ENCODE results near the gene CDKL5. TPM values are rescaled to one million over a fixed set of nuclear protein-coding genes. Genes with fewer than 3 reads are reported as not detected.

Gene CDKL5
- total and polyA plus RNA-seq, 8 donors: under 0.01 to 21.4 (median 3.5) TPM

DNA sequence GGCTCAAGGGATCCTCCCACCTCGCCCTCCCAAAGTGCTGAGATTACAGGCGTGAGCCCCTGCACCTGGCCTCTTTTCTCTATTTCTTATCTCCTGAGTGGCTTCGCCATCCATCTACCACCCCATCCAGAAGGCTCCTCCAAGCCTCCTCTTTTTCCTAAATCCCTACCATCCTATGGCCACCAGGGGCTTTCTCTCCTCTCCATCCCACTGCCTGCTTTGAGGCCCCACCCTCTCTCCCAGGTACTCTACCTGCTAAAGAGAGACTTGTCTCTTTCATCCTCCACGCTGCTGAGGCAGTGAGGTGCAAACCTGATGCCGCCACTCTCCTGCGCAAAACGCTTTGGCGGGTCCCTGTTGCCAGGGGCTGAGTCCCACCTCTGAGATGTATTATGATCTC, 239.5 kb downstream of the CDKL5 start:
- Histone ChIP-seq H3K27ac (no peak overlapping the region), H3K27me3 (no peaks in the 10 kb centered on the region), H3K4me3 (no peak overlapping the region), H3K9me3 (no peaks in the 10 kb centered on the region), H3K4me1 (no peaks in the 10 kb centered on the region), H3K36me3 (no peaks in the 10 kb centered on the region)
- no peak for DNase-seq
- intact Hi-C loops (cut with DNase I; ENCODE audit: low total_unique reads): no loop called here
- WGBS, 5 donors: 73 to 92% (median 88%) methylated on average over 8 of the region's 8 CpGs
- TF ChIP-seq, protein P1, sequence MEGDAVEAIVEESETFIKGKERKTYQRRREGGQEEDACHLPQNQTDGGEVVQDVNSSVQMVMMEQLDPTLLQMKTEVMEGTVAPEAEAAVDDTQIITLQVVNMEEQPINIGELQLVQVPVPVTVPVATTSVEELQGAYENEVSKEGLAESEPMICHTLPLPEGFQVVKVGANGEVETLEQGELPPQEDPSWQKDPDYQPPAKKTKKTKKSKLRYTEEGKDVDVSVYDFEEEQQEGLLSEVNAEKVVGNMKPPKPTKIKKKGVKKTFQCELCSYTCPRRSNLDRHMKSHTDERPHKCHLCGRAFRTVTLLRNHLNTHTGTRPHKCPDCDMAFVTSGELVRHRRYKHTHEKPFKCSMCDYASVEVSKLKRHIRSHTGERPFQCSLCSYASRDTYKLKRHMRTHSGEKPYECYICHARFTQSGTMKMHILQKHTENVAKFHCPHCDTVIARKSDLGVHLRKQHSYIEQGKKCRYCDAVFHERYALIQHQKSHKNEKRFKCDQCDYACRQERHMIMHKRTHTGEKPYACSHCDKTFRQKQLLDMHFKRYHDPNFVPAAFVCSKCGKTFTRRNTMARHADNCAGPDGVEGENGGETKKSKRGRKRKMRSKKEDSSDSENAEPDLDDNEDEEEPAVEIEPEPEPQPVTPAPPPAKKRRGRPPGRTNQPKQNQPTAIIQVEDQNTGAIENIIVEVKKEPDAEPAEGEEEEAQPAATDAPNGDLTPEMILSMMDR (IDR thresholded peaks at IDR 0.05): no peak
- TF ChIP-seq POLR2A (IDR thresholded peaks at IDR 0.05) (no peak), EP300 (IDR thresholded peaks at IDR 0.05) (no peak), POLR2AphosphoS5 (IDR thresholded peaks at IDR 0.05) (no peak)

DNA sequence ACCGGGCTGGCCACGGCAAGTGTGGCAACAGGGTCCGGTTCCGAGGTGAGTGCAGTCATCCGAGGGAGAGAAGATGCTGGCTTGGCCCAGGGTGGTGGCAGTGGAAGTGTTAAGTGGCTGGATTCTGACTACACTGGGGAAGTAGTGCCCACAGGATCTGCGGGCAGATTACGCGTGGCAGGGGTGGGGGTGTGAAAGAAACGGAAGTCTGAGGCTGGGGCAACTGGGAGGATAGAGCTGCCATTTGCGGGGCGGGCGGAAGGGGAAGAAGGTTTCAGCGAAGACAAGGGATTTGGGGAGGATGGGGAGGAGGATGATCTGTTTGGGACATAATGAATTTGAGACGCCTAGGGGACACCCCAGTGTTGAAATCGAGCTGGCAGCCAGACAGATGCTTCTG, 241.2 kb downstream of the CDKL5 start:
- no peak overlapping the region for H3K27ac ChIP-seq
- H3K9me3 ChIP-seq: no peaks in the 10 kb centered on the region
- no peak for TF ChIP-seq EP300 (IDR thresholded peaks at IDR 0.05)
- no peak for TF ChIP-seq POLR2AphosphoS5 (IDR thresholded peaks at IDR 0.05)
- TF ChIP-seq, protein P1 (IDR thresholded peaks at IDR 0.05): no peak
- no peak for TF ChIP-seq POLR2A (IDR thresholded peaks at IDR 0.05)
- DNase-seq: no peak
- no peaks in the 10 kb centered on the region for H3K36me3 ChIP-seq
- no peak overlapping the region for H3K4me3 ChIP-seq
- no peaks in the 10 kb centered on the region for H3K27me3 ChIP-seq
- WGBS, 5 donors: 87 to 94% (median 88%) methylated on average over 13 to 15 of the region's 15 CpGs
- intact Hi-C loops (cut with DNase I; ENCODE audit: low total_unique reads): no loop called here
- no peaks in the 10 kb centered on the region for H3K4me1 ChIP-seq

DNA sequence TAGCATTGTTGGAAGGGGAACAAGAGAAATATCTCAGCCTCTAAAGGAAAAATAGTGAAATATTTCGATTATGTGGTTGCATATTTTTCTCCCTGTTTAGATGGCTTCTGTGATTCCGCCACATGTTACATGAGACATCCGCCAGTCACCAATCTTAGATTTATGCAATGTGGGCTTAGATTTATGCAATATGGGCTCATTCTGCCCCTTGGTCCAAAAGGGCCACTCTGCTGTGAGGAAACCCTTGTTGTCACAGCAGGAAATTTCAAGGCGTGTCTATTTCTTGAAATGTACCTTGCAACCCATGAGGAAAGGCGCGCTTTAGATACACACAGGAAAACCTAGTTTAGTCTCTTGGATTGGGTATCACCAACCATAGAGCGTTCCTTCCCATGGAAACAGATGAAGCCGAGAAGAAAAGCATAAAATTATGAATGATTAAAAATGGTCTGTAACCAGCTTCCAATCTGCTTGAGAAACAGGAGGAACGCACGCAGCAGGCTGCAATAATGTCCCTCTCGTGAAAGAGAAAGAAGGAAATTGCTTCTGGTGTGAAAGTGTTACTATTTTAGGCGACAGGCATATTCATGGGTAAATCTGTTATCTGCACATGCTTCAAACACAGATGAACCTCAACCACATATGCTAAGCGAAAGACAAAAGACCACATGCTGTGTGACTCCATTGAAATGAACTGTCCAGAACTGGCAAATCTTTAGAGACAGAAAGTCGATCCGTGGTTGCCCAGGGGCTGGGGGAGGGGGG, 242.8 kb downstream of the CDKL5 start:
- whole genome bisulfite sequencing, 5 donors: 71 to 82% (median 77%) methylated on average over 15 of the region's 15 CpGs
- intact Hi-C loops (cut with DNase I; ENCODE audit: low total_unique reads): no loop called here
- TF ChIP-seq EP300 (IDR thresholded peaks at IDR 0.05) (no peak), POLR2A (IDR thresholded peaks at IDR 0.05) (no peak), POLR2AphosphoS5 (IDR thresholded peaks at IDR 0.05) (no peak)
- TF ChIP-seq, protein P1 (IDR thresholded peaks at IDR 0.05): no peak
- Histone ChIP-seq H3K9me3 (no peaks in the 10 kb centered on the region), H3K27ac (no peak overlapping the region), H3K4me1 (no peaks in the 10 kb centered on the region), H3K27me3 (no peaks in the 10 kb centered on the region), H3K36me3 (no peaks in the 10 kb centered on the region), H3K4me3 (no peak overlapping the region)
- DNase-seq: no peak

DNA sequence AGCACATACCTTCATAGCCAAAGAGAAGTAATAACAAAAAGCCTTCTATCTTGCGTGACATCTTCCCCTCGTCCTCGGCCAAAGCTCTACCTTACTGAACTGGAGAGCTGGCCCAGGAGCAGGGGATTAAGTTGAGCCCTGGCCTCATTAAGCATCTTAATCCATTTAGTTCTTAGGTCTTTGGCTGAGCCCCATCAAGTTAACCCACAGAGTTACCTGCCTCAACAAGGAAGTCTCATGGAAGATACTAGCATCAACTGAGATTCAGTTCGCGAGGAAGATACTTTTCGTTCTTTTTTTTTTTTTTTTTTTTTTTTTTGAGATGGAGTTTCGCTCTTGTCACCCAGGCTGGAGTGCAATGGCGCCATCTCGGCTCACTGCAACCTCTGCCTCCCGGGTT, 246.6 kb downstream of the CDKL5 start, which contains the start of gene RS1:
Gene RS1 (minus strand): TSS at position 101 of the 400 bp plus-strand sequence. CDS start 40 bp downstream, at position 61.
- Histone ChIP-seq H3K4me3 (no peak within 1 kb of the TSS), H3K4me1 (peaks cover 0 to 6% (median 0%) of the 10 kb centered on the region in 4 donors), H3K9me3 (peaks cover 0 to 3% (median 0%) of the 10 kb centered on the region in 4 donors), H3K27me3 (no peaks in the 10 kb centered on the region), H3K27ac (no peak within 1 kb of the TSS), H3K36me3 (no peaks in the 10 kb centered on the region)
- DNase-seq: no peak
- no peak for TF ChIP-seq POLR2A (IDR thresholded peaks at IDR 0.05)
- no peak for TF ChIP-seq POLR2AphosphoS5 (IDR thresholded peaks at IDR 0.05)
- TF ChIP-seq, protein P1 (IDR thresholded peaks at IDR 0.05): no peak
- no peak for TF ChIP-seq EP300 (IDR thresholded peaks at IDR 0.05)
- WGBS, 5 donors: 86 to 92% (median 89%) methylated on average over 7 to 10 of the region's 10 CpGs
- intact Hi-C loops (cut with DNase I; ENCODE audit: low total_unique reads): no loop called here
